ENCODE results near the gene NEURL1B.

NEURL1B gene

GRCh38 chr5:172727551-172727950, 86.5 kb downstream of the NEURL1B start:
- TF ChIP-seq CTCF (IDR thresholded peaks at IDR 0.05; ENCODE audit: insufficient read depth, low read depth, low read length, missing control alignments) = no peak
- H3K4me3 ChIP-seq (ENCODE audit: low read length) = no peak overlapping the region
- DNase-seq (ENCODE audit: low read depth) = no peak

- DNase-seq (ENCODE audit: low read depth) = no peak
- H3K4me3 ChIP-seq (ENCODE audit: low read length) = no peak overlapping the region
- TF ChIP-seq CTCF (IDR thresholded peaks at IDR 0.05; ENCODE audit: insufficient read depth, low read depth, low read length, missing control alignments) = no peak
Observed at GRCh38 chr5:172728481-172729241, 87.6 kb downstream of the NEURL1B start.

GRCh38 chr5:172729588-172729987, 88.5 kb downstream of the NEURL1B start:
- DNase-seq (ENCODE audit: low read depth) = no peak
- TF ChIP-seq CTCF (IDR thresholded peaks at IDR 0.05; ENCODE audit: insufficient read depth, low read depth, low read length, missing control alignments) = no peak
- H3K4me3 ChIP-seq (ENCODE audit: low read length) = no peak overlapping the region

- DNase-seq (ENCODE audit: low read depth) = no peak
- no peak for TF ChIP-seq CTCF (IDR thresholded peaks at IDR 0.05; ENCODE audit: insufficient read depth, low read depth, low read length, missing control alignments)
- H3K4me3 ChIP-seq (ENCODE audit: low read length) = no peak overlapping the region
Observed at GRCh38 chr5:172730222-172730621, 89.2 kb downstream of the NEURL1B start.

GRCh38 chr5:172730981-172731679, 90.1 kb downstream of the NEURL1B start:
- TF ChIP-seq CTCF (IDR thresholded peaks at IDR 0.05; ENCODE audit: insufficient read depth, low read depth, low read length, missing control alignments) = peak; percentile 5
- no peak overlapping the region for H3K4me3 ChIP-seq (ENCODE audit: low read length)
- DNase-seq (ENCODE audit: low read depth) = peak; percentile 90

GRCh38 chr5:172731680-172732074, 90.6 kb downstream of the NEURL1B start:
- TF ChIP-seq CTCF (IDR thresholded peaks at IDR 0.05; ENCODE audit: insufficient read depth, low read depth, low read length, missing control alignments) = no peak

More at GRCh38 chr5:172731680-172732074, 90.6 kb downstream of the NEURL1B start:
- DNase-seq (ENCODE audit: low read depth) = peak; percentile 74
- no peak overlapping the region for H3K4me3 ChIP-seq (ENCODE audit: low read length)
